Peyer's patch (tissue), 4 donors: ENCODE data around the gene CLDN16.

Experiments
- CTCF ChIP-seq, 6 experiments: fragments of 450-650 bp in 4 of 6; fragments of 200-600 bp in 2 of 6; sonication (generic) in 1 of 6; IDR thresholded peaks; one replicate each; pipeline ENCODE4 v1.5.1; 2017 to 2019; ENCODE audit warnings: antibody characterized with exemption in 6 of 6, mild to moderate bottlenecking in 3 of 6, moderate library complexity in 1 of 6
- POLR2A ChIP-seq, 2 donors: fragments of 450-650 bp; IDR thresholded peaks; one replicate each; pipeline ENCODE4 v1.5.1; 2017; ENCODE audit warnings: antibody characterized with exemption in 2 of 2, mild to moderate bottlenecking in 2 of 2, moderate library complexity in 2 of 2

- no peak for TF ChIP-seq CTCF (IDR thresholded peaks at IDR 0.05)
- no peak for TF ChIP-seq POLR2A (IDR thresholded peaks at IDR 0.05)
Observed at GRCh38 chr3:190388703-190389102, 740 bp downstream of the CLDN16 start.
